Measurements from ENCODE around the gene HAPLN3. TPM values are rescaled to one million over a fixed set of nuclear protein-coding genes. Genes with fewer than 3 reads are reported as not detected.
A peak's percentile ranks its signal among the peaks of the same experiment; 100 is the strongest.
"Not testable (repeated sequence)": the region's sequence is repeated elsewhere in the genome, so short reads cannot be mapped to it uniquely, and the experiment has no call there.

The HAPLN3 gene, protein sequence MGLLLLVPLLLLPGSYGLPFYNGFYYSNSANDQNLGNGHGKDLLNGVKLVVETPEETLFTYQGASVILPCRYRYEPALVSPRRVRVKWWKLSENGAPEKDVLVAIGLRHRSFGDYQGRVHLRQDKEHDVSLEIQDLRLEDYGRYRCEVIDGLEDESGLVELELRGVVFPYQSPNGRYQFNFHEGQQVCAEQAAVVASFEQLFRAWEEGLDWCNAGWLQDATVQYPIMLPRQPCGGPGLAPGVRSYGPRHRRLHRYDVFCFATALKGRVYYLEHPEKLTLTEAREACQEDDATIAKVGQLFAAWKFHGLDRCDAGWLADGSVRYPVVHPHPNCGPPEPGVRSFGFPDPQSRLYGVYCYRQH
- 76.6 and 77.0 TPM in 2 replicates for total RNA-seq

GRCh38 chr15:88894819-88895767, at the start of gene HAPLN3:
Gene HAPLN3 (minus strand): TSS chr15:88895544. CDS start chr15:88887298, 8,246 bp downstream.
- Mint-ChIP-seq H3K4me3 (peak within 1 kb of the TSS; percentile 85), H3K4me1 (peaks cover 29% of the 10 kb centered on the region), H3K36me3 (ENCODE audit: low read depth) (peaks cover 14% of the 10 kb centered on the region), H3K9me3 (no peaks in the 10 kb centered on the region), H3K27me3 (no peaks in the 10 kb centered on the region), H3K27ac (peak within 1 kb of the TSS; percentile 81)
- intact Hi-C loops (cut with micrococcal nuclease): loop anchor here (1.0 to 10.0 kb wide), 5 partner anchors 9 to 440 kb away; partner anchors contain the start of genes MFGE8 and POLG
- DNase-seq: peak; percentile 90

- H3K4me3 Mint-ChIP-seq: no peak overlapping the region
- H3K27ac Mint-ChIP-seq: no peak overlapping the region
- H3K27me3 Mint-ChIP-seq: peaks cover 2% of the 10 kb centered on the region
- H3K36me3 Mint-ChIP-seq (ENCODE audit: low read depth): no peaks in the 10 kb centered on the region
- intact Hi-C loops (cut with micrococcal nuclease): no loop called here
- H3K4me1 Mint-ChIP-seq: peaks cover 4% of the 10 kb centered on the region
- H3K9me3 Mint-ChIP-seq: no peaks in the 10 kb centered on the region
- no peak for DNase-seq
These were observed 44.8 kb upstream of the HAPLN3 start for GRCh38 chr15:88940110-88940675.

DNA sequence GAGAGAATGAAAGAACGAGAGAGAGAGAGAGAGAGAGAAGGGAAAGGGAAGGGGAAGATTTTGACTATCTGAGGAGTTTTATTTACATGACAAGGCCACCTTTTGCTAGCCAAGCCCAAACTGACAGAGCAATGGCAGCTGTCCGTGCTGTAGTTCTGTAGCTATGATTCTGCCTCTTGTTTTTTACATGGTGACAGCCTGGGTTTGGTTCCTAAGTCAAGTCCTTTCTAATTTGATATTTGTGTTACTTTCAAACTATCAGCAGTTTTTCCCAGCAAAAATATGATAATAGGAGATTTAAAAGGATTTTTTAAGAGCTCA, 44.1 kb upstream of the HAPLN3 start:
- Mint-ChIP-seq H3K9me3 (peaks cover 3% of the 10 kb centered on the region), H3K36me3 (ENCODE audit: low read depth) (no peaks in the 10 kb centered on the region), H3K4me1 (peaks cover 4% of the 10 kb centered on the region), H3K27ac (no peak overlapping the region), H3K4me3 (no peak overlapping the region), H3K27me3 (peaks cover 6% of the 10 kb centered on the region)
- DNase-seq: no peak
- intact Hi-C loops (cut with micrococcal nuclease): no loop called here

- Mint-ChIP-seq H3K4me1 (peaks cover 4% of the 10 kb centered on the region), H3K4me3 (no peak overlapping the region)
- intact Hi-C loops (cut with micrococcal nuclease): no loop called here
These were observed 43.6 kb upstream of the HAPLN3 start for GRCh38 chr15:88938802-88939485.

DNA sequence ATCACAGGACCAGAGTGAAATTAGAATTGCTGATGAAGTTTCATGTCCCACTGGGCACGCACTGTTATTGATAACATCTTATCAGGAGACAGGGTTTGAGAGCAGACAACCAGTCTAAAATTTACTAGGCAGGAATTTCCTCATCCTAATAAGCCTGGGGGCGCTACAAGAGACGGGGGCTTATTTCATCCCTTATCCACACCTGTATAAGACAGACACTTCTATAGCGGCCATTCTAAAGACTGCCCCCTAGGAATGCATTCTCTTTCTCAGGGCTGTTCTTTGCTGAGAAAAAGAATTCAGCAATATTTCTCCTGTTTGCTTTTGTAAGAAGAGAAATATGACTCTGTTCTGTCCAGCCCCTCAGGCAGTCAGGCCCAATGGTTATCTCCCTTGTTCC, 39.1 kb upstream of the HAPLN3 start:
- H3K4me3 Mint-ChIP-seq; H3K36me3 Mint-ChIP-seq (ENCODE audit: low read depth); H3K27me3 Mint-ChIP-seq; H3K27ac Mint-ChIP-seq; intact Hi-C loops (cut with micrococcal nuclease); H3K4me1 Mint-ChIP-seq; DNase-seq: not testable (repeated sequence)
- peaks cover 13% of the 10 kb centered on the region for H3K9me3 Mint-ChIP-seq

More at GRCh38 chr15:88938802-88939485, 43.6 kb upstream of the HAPLN3 start:
- Mint-ChIP-seq H3K27ac (no peak overlapping the region), H3K27me3 (peaks cover 6% of the 10 kb centered on the region), H3K9me3 (peaks cover 3% of the 10 kb centered on the region), H3K36me3 (ENCODE audit: low read depth) (no peaks in the 10 kb centered on the region)
- DNase-seq: no peak

GRCh38 chr15:88932875-88933330, 37.6 kb upstream of the HAPLN3 start:
- intact Hi-C loops (cut with micrococcal nuclease): no loop called here
- Mint-ChIP-seq H3K4me3 (no peak overlapping the region), H3K9me3 (peaks cover 13% of the 10 kb centered on the region), H3K27ac (no peak overlapping the region), H3K4me1 (no peaks in the 10 kb centered on the region), H3K36me3 (ENCODE audit: low read depth) (no peaks in the 10 kb centered on the region), H3K27me3 (peaks cover 12% of the 10 kb centered on the region)
- DNase-seq: no peak

GRCh38 chr15:88932271-88932874, 37.0 kb upstream of the HAPLN3 start:
- H3K4me1 Mint-ChIP-seq: no peaks in the 10 kb centered on the region
- H3K27me3 Mint-ChIP-seq: peaks cover 12% of the 10 kb centered on the region
- H3K27ac Mint-ChIP-seq: no peak overlapping the region
- no peak overlapping the region for H3K4me3 Mint-ChIP-seq
- intact Hi-C loops (cut with micrococcal nuclease): no loop called here
- H3K36me3 Mint-ChIP-seq (ENCODE audit: low read depth): no peaks in the 10 kb centered on the region
- H3K9me3 Mint-ChIP-seq: peaks cover 13% of the 10 kb centered on the region
- no peak for DNase-seq

GRCh38 chr15:88930579-88930978, 35.2 kb upstream of the HAPLN3 start:
- H3K27me3 Mint-ChIP-seq: peaks cover 10% of the 10 kb centered on the region
- no peaks in the 10 kb centered on the region for H3K36me3 Mint-ChIP-seq (ENCODE audit: low read depth)
- no peak overlapping the region for H3K27ac Mint-ChIP-seq
- DNase-seq: no peak
- H3K9me3 Mint-ChIP-seq: peaks cover 13% of the 10 kb centered on the region
- H3K4me3 Mint-ChIP-seq: no peak overlapping the region
- H3K4me1 Mint-ChIP-seq: no peaks in the 10 kb centered on the region
- intact Hi-C loops (cut with micrococcal nuclease): no loop called here

- DNase-seq; H3K4me3 Mint-ChIP-seq; H3K4me1 Mint-ChIP-seq; H3K27me3 Mint-ChIP-seq; H3K36me3 Mint-ChIP-seq (ENCODE audit: low read depth); H3K27ac Mint-ChIP-seq; intact Hi-C loops (cut with micrococcal nuclease): not testable (repeated sequence)
- H3K9me3 Mint-ChIP-seq: peaks cover 10% of the 10 kb centered on the region
These were observed 34.2 kb upstream of the HAPLN3 start for GRCh38 chr15:88929358-88930098.

DNA sequence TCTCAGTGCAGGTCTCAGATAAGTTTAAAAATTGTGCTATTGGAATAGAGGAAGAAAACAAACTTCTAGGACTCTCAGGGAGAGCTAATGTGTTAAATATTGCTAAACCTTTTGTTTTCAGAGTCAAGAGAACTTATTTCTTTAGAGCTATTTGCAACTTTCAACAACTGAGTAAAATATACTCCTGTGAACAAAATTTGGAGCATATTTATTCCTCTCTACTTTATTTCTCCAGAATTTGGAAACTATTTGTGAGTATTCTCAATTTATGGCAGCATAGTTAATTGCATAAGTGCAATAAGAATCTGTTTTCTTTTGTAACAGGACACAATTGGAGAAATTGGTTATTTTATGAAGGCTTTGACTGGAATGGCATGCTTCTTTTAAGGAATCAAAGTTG, 32.8 kb upstream of the HAPLN3 start:
- intact Hi-C loops (cut with micrococcal nuclease); H3K4me3 Mint-ChIP-seq; H3K27ac Mint-ChIP-seq; H3K36me3 Mint-ChIP-seq (ENCODE audit: low read depth); DNase-seq; H3K27me3 Mint-ChIP-seq; H3K4me1 Mint-ChIP-seq: not testable (repeated sequence)
- H3K9me3 Mint-ChIP-seq: peaks cover 10% of the 10 kb centered on the region

DNA sequence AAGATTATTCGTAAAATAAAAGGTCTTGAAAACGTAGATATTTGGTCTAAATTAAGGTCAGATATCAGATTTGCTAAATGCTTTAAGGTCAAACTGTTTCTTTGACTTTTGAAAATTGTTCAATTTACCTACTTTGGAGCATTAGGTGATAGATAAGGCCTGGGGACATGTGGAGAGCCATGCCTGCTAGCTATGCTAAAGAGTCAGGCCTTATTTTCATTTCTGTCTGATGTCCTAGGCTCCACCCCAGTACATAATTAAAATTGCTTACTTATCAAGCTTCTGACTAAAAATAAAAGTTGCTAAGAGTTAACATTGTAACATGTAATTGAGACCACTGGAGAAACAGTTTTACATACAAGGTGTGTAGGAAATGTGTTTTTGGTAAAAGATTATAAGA, 30.3 kb upstream of the HAPLN3 start:
- H3K27ac Mint-ChIP-seq; H3K9me3 Mint-ChIP-seq; H3K4me3 Mint-ChIP-seq; intact Hi-C loops (cut with micrococcal nuclease); H3K27me3 Mint-ChIP-seq; DNase-seq; H3K36me3 Mint-ChIP-seq (ENCODE audit: low read depth); H3K4me1 Mint-ChIP-seq: not testable (repeated sequence)

- peak; percentile 65 for DNase-seq
- intact Hi-C loops (cut with micrococcal nuclease): loop anchor here (1.0 kb wide), 1 partner anchor 17 kb away; no protein-coding TSS in a partner anchor
- not testable (repeated sequence) for H3K27me3 Mint-ChIP-seq; H3K4me3 Mint-ChIP-seq; H3K36me3 Mint-ChIP-seq (ENCODE audit: low read depth); H3K9me3 Mint-ChIP-seq; H3K27ac Mint-ChIP-seq
- H3K4me1 Mint-ChIP-seq: peaks cover 23% of the 10 kb centered on the region
These were observed 25.6 kb upstream of the HAPLN3 start for GRCh38 chr15:88920892-88921435.

All from activated CD4-positive, alpha-beta T cell treated with anti-CD3 and anti-CD28 coated beads, Interleukin-2, amount 10 ng/mL, durations not matched to agents 24 days and 14 days (primary cell).